H9 (cell line): ENCODE data around the gene FAM3C. TPM values are rescaled to one million over a fixed set of nuclear protein-coding genes. Genes with fewer than 3 reads are reported as not detected.

Source experiments
- DNase-seq: peaks from one replicate; pipeline ENCODE4 v3.0.0-alpha.2; 2017
- H2AFZ ChIP-seq: one replicate; pipeline ENCODE4 v1.6.1; 2013; ENCODE audit warnings: mild to moderate bottlenecking, low read length, control low read depth, moderate library complexity
- H2AK5ac ChIP-seq: 2 replicates; pipeline ENCODE4 v1.6.1; 2013; ENCODE audit warnings: low read length, control low read depth, mixed read lengths; ENCODE audit not compliant: insufficient read length
- H2BK120ac ChIP-seq: one replicate; pipeline ENCODE4 v1.6.1; 2013; ENCODE audit warnings: low read depth, mild to moderate bottlenecking, low read length, control low read depth, inconsistent platforms; ENCODE audit not compliant: poor library complexity, severe bottlenecking
- H2BK12ac ChIP-seq: 2 replicates; pipeline ENCODE4 v1.6.1; 2013; ENCODE audit warnings: low read length, control low read depth, mixed read lengths, low read depth; ENCODE audit not compliant: insufficient read length
- H2BK15ac ChIP-seq: 2 replicates; pipeline ENCODE4 v1.6.1; 2013; ENCODE audit warnings: low read depth, low read length, control low read depth
- H2BK20ac ChIP-seq: one replicate; pipeline ENCODE4 v1.6.1; 2013; ENCODE audit warnings: low read depth, mild to moderate bottlenecking, low read length, control low read depth, inconsistent platforms; ENCODE audit not compliant: poor library complexity, severe bottlenecking
- H2BK5ac ChIP-seq: 2 replicates; pipeline ENCODE4 v1.6.1; 2013; ENCODE audit warnings: low read length, control low read depth, mixed read lengths; ENCODE audit not compliant: insufficient read length
- H3K14ac ChIP-seq: 2 replicates; pipeline ENCODE4 v1.6.1; 2013; ENCODE audit warnings: low read length, control low read depth; ENCODE audit not compliant: insufficient read depth
- H3K18ac ChIP-seq: 2 replicates; pipeline ENCODE4 v1.6.1; 2013; ENCODE audit warnings: low read depth, mild to moderate bottlenecking, mixed read lengths, low read length, control low read depth; ENCODE audit not compliant: insufficient read length
- H3K23ac ChIP-seq: 2 replicates; pipeline ENCODE4 v1.6.1; 2013; ENCODE audit warnings: low read length, control low read depth, mixed read lengths, low read depth; ENCODE audit not compliant: insufficient read length
- H3K23me2 ChIP-seq: 2 replicates; pipeline ENCODE4 v1.6.1; 2013; ENCODE audit warnings: low read depth, mild to moderate bottlenecking, mixed read lengths, low read length, control low read depth; ENCODE audit not compliant: insufficient read length, poor library complexity, severe bottlenecking
- H3K27ac ChIP-seq: 2 replicates; pipeline ENCODE4 v1.5.1; 2013; ENCODE audit warnings: low read length, control low read depth, mixed read lengths, low read depth; ENCODE audit not compliant: insufficient read length
- H3K27me3 ChIP-seq: 2 replicates; pipeline ENCODE4 v1.6.1; 2013; ENCODE audit warnings: low read length, control low read depth, inconsistent platforms; ENCODE audit not compliant: insufficient read depth
- H3K4ac ChIP-seq: 2 replicates; pipeline ENCODE4 v1.6.1; 2013; ENCODE audit warnings: low read depth, mild to moderate bottlenecking, control low read depth, inconsistent platforms, low read length, moderate library complexity
- H3K4me1 ChIP-seq: 2 replicates; pipeline ENCODE4 v1.6.1; 2013; ENCODE audit warnings: low read length, control low read depth, inconsistent platforms; ENCODE audit not compliant: insufficient read depth
- H3K4me2 ChIP-seq: 2 replicates; pipeline ENCODE4 v1.6.1; 2013; ENCODE audit warnings: low read length, control low read depth, mixed read lengths; ENCODE audit not compliant: insufficient read length, insufficient read depth
- H3K56ac ChIP-seq: 2 replicates; pipeline ENCODE4 v1.6.1; 2013; ENCODE audit warnings: low read depth, mild to moderate bottlenecking, mixed read lengths, low read length, control low read depth; ENCODE audit not compliant: insufficient read length
- H3K79me1 ChIP-seq: 2 replicates; pipeline ENCODE4 v1.6.1; 2013; ENCODE audit warnings: low read depth, mild to moderate bottlenecking, moderate library complexity, low read length, control low read depth, inconsistent platforms; ENCODE audit not compliant: insufficient read depth, poor library complexity, severe bottlenecking
- H3K79me2 ChIP-seq: 2 replicates; pipeline ENCODE4 v1.6.1; 2013; ENCODE audit warnings: low read length, control low read depth, inconsistent platforms; ENCODE audit not compliant: insufficient read depth
- H3K9ac ChIP-seq: 2 replicates; pipeline ENCODE4 v1.6.1; 2013; ENCODE audit warnings: low read length, control low read depth, mixed read lengths; ENCODE audit not compliant: insufficient read length; ENCODE audit errors: extremely low read depth
- H3K9me3 ChIP-seq: one replicate; pipeline ENCODE4 v1.6.1; 2013; ENCODE audit warnings: low read depth, low read length, inconsistent platforms; ENCODE audit not compliant: control insufficient read depth
- H3T11ph ChIP-seq: one replicate; pipeline ENCODE4 v1.6.1; 2013; ENCODE audit warnings: mild to moderate bottlenecking, low read length, control low read depth, inconsistent platforms
- H4K20me1 ChIP-seq: one replicate; pipeline ENCODE4 v1.6.1; 2013; ENCODE audit not compliant: control insufficient read depth, insufficient read length, insufficient read depth
- H4K5ac ChIP-seq: 2 replicates; pipeline ENCODE4 v1.6.1; 2013; ENCODE audit warnings: low read depth, mild to moderate bottlenecking, mixed read lengths, low read length, control low read depth; ENCODE audit not compliant: insufficient read length
- H4K8ac ChIP-seq: replicated peaks from 2 replicates; pipeline ENCODE4 v1.6.1; 2013; ENCODE audit warnings: low read length, control low read depth, mixed read lengths, low read depth; ENCODE audit not compliant: insufficient read length
- H4K91ac ChIP-seq: 2 replicates; pipeline ENCODE4 v1.6.1; 2013; ENCODE audit warnings: low read depth, mild to moderate bottlenecking, moderate library complexity, mixed read lengths, low read length, control low read depth; ENCODE audit not compliant: insufficient read length
- H3K27ac Mint-ChIP-seq, 3 experiments: 2 replicates in 2 of 3; 3 replicates in 1 of 3; pipeline ENCODE4 v1.8.0; 2020 to 2021; ENCODE audit warnings: mixed read lengths in 3 of 3, mild to moderate bottlenecking in 1 of 3, moderate library complexity in 1 of 3
- H3K27me3 Mint-ChIP-seq: 2 replicates; pipeline ENCODE4 v1.8.0; 2021; ENCODE audit warnings: low read depth, mild to moderate bottlenecking, moderate library complexity, mixed read lengths
- H3K36me3 Mint-ChIP-seq, 3 experiments: 2 replicates in 2 of 3; 3 replicates in 1 of 3; pipeline ENCODE4 v1.8.0; 2020 to 2021; ENCODE audit warnings: low read depth in 3 of 3, mixed read lengths in 3 of 3; ENCODE audit not compliant: insufficient read depth in 1 of 3
- H3K4me1 Mint-ChIP-seq, 2 experiments: 2 replicates each; pipeline ENCODE4 v1.8.0; 2020; ENCODE audit warnings: mixed read lengths in 2 of 2
- H3K4me3 Mint-ChIP-seq, 2 experiments: 2 replicates in 1 of 2; 3 replicates in 1 of 2; pipeline ENCODE4 v1.8.0; 2020 to 2021; ENCODE audit warnings: mild to moderate bottlenecking in 2 of 2, mixed read lengths in 2 of 2, moderate library complexity in 1 of 2
- H3K9me3 Mint-ChIP-seq, 2 experiments: 2 replicates in 1 of 2; 3 replicates in 1 of 2; pipeline ENCODE4 v1.8.0; 2020; ENCODE audit warnings: mild to moderate bottlenecking in 2 of 2, mixed read lengths in 2 of 2, moderate library complexity in 1 of 2
- CTCF ChIP-seq: fragments of 200-600 bp; sonication (generic); conservative IDR thresholded peaks from 3 replicates; pipeline ENCODE4 v1.8.0; 2021; ENCODE audit warnings: antibody characterized with exemption, mild to moderate bottlenecking
- WGBS: extraction: QIAGEN DNeasy Blood & Tissue Kit; methylation state at CpG from one replicate; pipeline ENCODE4 v1.1.7; 2013; ENCODE audit warnings: missing lambda C conversion rate, low lambda C conversion rate, mixed read lengths; ENCODE audit not compliant: insufficient read length; ENCODE audit errors: extremely low coverage; 5-methylcytosine and 5-hydroxymethylcytosine counted together
- total RNA-seq: library from RNA; stranded (reverse); gene quantifications from 2 replicates; pipeline ENCODE4 v1.2.1, GENCODE V29; 2021

FAM3C gene
- total RNA-seq, 1 experiment from 2014 or later, result 64.5 TPM

DNA sequence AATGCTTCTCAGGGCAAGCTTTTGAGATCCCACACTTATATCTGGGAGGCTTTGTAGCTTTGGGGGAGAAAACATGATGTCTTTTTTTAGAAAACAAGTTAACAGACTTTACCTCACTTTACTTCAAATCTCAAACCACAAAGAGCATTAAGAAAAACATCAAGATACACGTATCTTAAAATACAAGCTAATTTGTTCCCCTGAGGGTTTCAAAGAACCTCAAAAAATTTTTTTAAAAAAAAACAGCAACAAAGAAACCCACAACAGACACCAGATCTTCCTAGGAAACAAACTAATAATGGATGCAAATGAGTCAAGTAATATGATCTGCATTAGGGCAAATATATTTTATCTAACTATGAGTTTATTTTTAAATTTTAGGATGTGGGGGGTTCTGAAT is 24.7 kb downstream of the FAM3C start:
- H4K91ac ChIP-seq, result no peak overlapping the region
- no peak overlapping the region for H4K5ac ChIP-seq
- Mint-ChIP-seq H3K4me3 (no peak overlapping the region), H3K27ac (no peak overlapping the region; a peak in 2 of 7 replicates), H3K27me3 (no peaks in the 10 kb centered on the region), H3K4me1 (peaks cover 8 to 9% of the 10 kb centered on the region in 2 experiments), H3K9me3 (no peaks in the 10 kb centered on the region), H3K36me3 (peaks cover 8 to 65% (median 27%) of the 10 kb centered on the region in 3 experiments; a peak in 6 of 7 replicates)
- H2BK20ac ChIP-seq, result no peak overlapping the region
- H3K27me3 ChIP-seq, result no peaks in the 10 kb centered on the region; the same call in 1 of the 2 replicates
- no peak for TF ChIP-seq CTCF
- no peak overlapping the region for H3K56ac ChIP-seq
- no peak overlapping the region for H2AK5ac ChIP-seq
- H3K4me2 ChIP-seq, result no peak overlapping the region
- H2BK5ac ChIP-seq, result no peak overlapping the region
- no peak overlapping the region for H3K9ac ChIP-seq
- no peak overlapping the region for H2BK120ac ChIP-seq
- no peak overlapping the region for H3K14ac ChIP-seq
- no peaks in the 10 kb centered on the region for H3K9me3 ChIP-seq
- WGBS, result no CpG with 5 or more reads among the region's 1 CpG
- H3K27ac ChIP-seq, result no peak overlapping the region
- no peaks in the 10 kb centered on the region for H3K23me2 ChIP-seq
- no peaks in the 10 kb centered on the region for H4K20me1 ChIP-seq
- no peak overlapping the region for H4K8ac ChIP-seq
- H3K4me1 ChIP-seq, result no peaks in the 10 kb centered on the region
- no peak overlapping the region for H3K18ac ChIP-seq
- H2BK15ac ChIP-seq, result no peak overlapping the region
- no peak overlapping the region for H2AFZ ChIP-seq
- H2BK12ac ChIP-seq, result no peak overlapping the region
- no peak for DNase-seq
- no peaks in the 10 kb centered on the region for H3K79me1 ChIP-seq
- no peaks in the 10 kb centered on the region for H3K79me2 ChIP-seq
- no peak overlapping the region for H3T11ph ChIP-seq
- H3K4ac ChIP-seq, result no peak overlapping the region
- H3K23ac ChIP-seq, result no peak overlapping the region
